ENCODE measurements around the gene SMARCAL1.

- TF ChIP-seq, protein P1, sequence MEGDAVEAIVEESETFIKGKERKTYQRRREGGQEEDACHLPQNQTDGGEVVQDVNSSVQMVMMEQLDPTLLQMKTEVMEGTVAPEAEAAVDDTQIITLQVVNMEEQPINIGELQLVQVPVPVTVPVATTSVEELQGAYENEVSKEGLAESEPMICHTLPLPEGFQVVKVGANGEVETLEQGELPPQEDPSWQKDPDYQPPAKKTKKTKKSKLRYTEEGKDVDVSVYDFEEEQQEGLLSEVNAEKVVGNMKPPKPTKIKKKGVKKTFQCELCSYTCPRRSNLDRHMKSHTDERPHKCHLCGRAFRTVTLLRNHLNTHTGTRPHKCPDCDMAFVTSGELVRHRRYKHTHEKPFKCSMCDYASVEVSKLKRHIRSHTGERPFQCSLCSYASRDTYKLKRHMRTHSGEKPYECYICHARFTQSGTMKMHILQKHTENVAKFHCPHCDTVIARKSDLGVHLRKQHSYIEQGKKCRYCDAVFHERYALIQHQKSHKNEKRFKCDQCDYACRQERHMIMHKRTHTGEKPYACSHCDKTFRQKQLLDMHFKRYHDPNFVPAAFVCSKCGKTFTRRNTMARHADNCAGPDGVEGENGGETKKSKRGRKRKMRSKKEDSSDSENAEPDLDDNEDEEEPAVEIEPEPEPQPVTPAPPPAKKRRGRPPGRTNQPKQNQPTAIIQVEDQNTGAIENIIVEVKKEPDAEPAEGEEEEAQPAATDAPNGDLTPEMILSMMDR (IDR thresholded peaks at IDR 0.05) = no peak
- TF ChIP-seq POLR2A (IDR thresholded peaks at IDR 0.05) = no peak
Observed at GRCh38 chr2:216379977-216380376, 32.3 kb upstream of the SMARCAL1 start.
